Measurements from ENCODE around the gene RYR1. TPM values are rescaled to one million over a fixed set of nuclear protein-coding genes. Genes with fewer than 3 reads are reported as not detected.

The RYR1 gene
- total and polyA plus RNA-seq, 2 of the 13 experiments (the other 11 are each of a cell fraction or from before 2014, with no cell fraction given): 0.03 TPM; not detected in 1

DNA sequence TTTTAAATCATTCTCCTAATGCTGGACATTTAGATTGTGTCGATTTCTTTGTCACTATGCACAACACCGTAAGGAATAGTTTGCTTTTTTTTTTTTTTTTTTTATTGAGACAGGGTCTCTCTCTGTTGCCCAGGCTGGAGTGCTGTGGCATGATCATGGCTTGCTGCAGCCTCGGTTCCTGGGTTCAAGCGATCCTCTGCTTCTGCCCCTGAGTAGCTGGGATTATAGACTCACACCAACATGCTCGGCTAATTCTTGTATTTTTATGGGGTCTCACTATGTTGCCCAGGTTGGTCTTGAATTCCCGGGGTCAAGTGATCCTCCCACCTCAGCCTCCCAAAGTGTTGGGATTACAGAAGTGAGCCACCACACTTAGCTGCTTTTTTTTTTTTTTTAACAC, 86.5 kb downstream of the RYR1 start:
- WGBS (ENCODE audit: low lambda C conversion rate): 57% methylated on average over 6 of the region's 6 CpGs
- FAIRE-seq (no peak), DNase-seq (ENCODE audit: low spot score) (no peak), ATAC-seq (no peak)
- Histone ChIP-seq H3K4me1 (ENCODE audit: insufficient read depth, low read length) (peaks cover 8% of the 10 kb centered on the region), H4K20me1 (ENCODE audit: insufficient read depth, low read length) (no peaks in the 10 kb centered on the region), H3K79me2 (ENCODE audit: insufficient read depth, low read length) (no peaks in the 10 kb centered on the region), H3K4me2 (ENCODE audit: low read depth, low read length) (no peak overlapping the region), H3K36me3 (replicated peaks in 1 of 2; ENCODE audit: control insufficient read depth in 1 of 2, insufficient read depth in 2 of 2, low read length in 2 of 2) (no peaks in the 10 kb centered on the region), H2AFZ (ENCODE audit: low read length) (no peak overlapping the region), H3K9me3 (ENCODE audit: low read length) (no peaks in the 10 kb centered on the region), H3K27me3 (ENCODE audit: control insufficient read depth in 1 of 2, insufficient read depth in 2 of 2, low read length in 2 of 2) (peaks cover 1 to 5% of the 10 kb centered on the region in 2 experiments; a peak in 4 of 5 replicates), H3K27ac (ENCODE audit: extremely low read length, insufficient read depth, low read length) (no peak overlapping the region), H3K4me3 (replicated peaks in 1 of 3; ENCODE audit: insufficient read depth in 1 of 3, low read depth in 2 of 3, low read length in 3 of 3) (no peak overlapping the region), H3K9ac (ENCODE audit: insufficient read depth, low read depth, low read length) (no peak overlapping the region)
- TF ChIP-seq, protein P1, sequence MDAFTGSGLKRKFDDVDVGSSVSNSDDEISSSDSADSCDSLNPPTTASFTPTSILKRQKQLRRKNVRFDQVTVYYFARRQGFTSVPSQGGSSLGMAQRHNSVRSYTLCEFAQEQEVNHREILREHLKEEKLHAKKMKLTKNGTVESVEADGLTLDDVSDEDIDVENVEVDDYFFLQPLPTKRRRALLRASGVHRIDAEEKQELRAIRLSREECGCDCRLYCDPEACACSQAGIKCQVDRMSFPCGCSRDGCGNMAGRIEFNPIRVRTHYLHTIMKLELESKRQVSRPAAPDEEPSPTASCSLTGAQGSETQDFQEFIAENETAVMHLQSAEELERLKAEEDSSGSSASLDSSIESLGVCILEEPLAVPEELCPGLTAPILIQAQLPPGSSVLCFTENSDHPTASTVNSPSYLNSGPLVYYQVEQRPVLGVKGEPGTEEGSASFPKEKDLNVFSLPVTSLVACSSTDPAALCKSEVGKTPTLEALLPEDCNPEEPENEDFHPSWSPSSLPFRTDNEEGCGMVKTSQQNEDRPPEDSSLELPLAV (CRISPR knock-in tag; conservative IDR thresholded peaks at IDR 0.05; ENCODE audit: low read depth): no peak
- TF ChIP-seq ZIK1 (CRISPR knock-in tag; IDR thresholded peaks at IDR 0.05; ENCODE audit: borderline replicate concordance, low read depth) (no peak), RFX1 (IDR thresholded peaks at IDR 0.05) (no peak), GPN1 (CRISPR knock-in tag; IDR thresholded peaks at IDR 0.05; ENCODE audit: borderline replicate concordance) (no peak), NCOA1 (CRISPR knock-in tag; IDR thresholded peaks at IDR 0.05) (no peak), NR2C2 (CRISPR knock-in tag; IDR thresholded peaks at IDR 0.05; ENCODE audit: borderline replicate concordance) (no peak), HNRNPK (IDR thresholded peaks at IDR 0.05; ENCODE audit: low read depth, low read length, poor library complexity, severe bottlenecking) (no peak), DR1 (CRISPR knock-in tag; IDR thresholded peaks at IDR 0.05) (no peak)
- ChIA-PET POLR2A (no interaction called here), CTCF (ENCODE audit: low intra/inter-chr PET ratio, low total read pairs) (no interaction called here)
- intact Hi-C loops (cut with micrococcal nuclease; ENCODE audit: unreplicated experiment) (no loop called here), in situ Hi-C loops (cut with HindIII; ENCODE audit: extremely low pct_ligation_motif_present, low pct_unique_long_range_greater_than_20kb) (no loop called here)
- BruUV-seq (replicated peaks): no TSS peak

DNA sequence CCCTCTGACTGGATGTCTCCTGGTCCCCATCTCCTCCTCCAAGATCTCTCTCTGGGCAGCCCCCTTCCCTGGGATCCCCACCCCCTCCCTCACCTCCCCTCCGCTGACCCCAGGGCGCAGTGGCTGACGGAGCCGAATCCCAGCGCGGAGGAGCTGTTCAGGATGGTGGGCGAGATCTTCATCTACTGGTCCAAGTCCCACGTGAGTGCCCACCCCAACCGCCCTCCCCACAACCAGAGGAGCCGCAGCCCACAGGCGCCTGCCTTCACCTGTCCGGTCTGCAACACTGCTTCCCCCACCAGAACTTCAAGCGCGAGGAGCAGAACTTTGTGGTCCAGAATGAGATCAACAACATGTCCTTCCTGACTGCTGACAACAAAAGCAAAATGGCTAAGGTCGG, 89.4 kb downstream of the RYR1 start:
- H4K20me1 ChIP-seq (ENCODE audit: insufficient read depth, low read length): no peaks in the 10 kb centered on the region
- FAIRE-seq: no peak
- ATAC-seq: no peak
- WGBS (ENCODE audit: low lambda C conversion rate): 58% methylated on average over 8 of the region's 15 CpGs
- DNase-seq (ENCODE audit: low spot score): no peak
- no peak for TF ChIP-seq ZBTB42 (CRISPR knock-in tag; IDR thresholded peaks at IDR 0.05)
- TF ChIP-seq MEF2D (CRISPR knock-in tag; IDR thresholded peaks at IDR 0.05): no peak
- TF ChIP-seq CEBPG (CRISPR knock-in tag; IDR thresholded peaks at IDR 0.05): no peak
- TF ChIP-seq RBM22 (optimal IDR thresholded peaks at IDR 0.05; ENCODE audit: low read length): no peak
- no peak for TF ChIP-seq MAFF (IDR thresholded peaks at IDR 0.05; ENCODE audit: low read depth, low read length)
- TF ChIP-seq, protein P2, sequence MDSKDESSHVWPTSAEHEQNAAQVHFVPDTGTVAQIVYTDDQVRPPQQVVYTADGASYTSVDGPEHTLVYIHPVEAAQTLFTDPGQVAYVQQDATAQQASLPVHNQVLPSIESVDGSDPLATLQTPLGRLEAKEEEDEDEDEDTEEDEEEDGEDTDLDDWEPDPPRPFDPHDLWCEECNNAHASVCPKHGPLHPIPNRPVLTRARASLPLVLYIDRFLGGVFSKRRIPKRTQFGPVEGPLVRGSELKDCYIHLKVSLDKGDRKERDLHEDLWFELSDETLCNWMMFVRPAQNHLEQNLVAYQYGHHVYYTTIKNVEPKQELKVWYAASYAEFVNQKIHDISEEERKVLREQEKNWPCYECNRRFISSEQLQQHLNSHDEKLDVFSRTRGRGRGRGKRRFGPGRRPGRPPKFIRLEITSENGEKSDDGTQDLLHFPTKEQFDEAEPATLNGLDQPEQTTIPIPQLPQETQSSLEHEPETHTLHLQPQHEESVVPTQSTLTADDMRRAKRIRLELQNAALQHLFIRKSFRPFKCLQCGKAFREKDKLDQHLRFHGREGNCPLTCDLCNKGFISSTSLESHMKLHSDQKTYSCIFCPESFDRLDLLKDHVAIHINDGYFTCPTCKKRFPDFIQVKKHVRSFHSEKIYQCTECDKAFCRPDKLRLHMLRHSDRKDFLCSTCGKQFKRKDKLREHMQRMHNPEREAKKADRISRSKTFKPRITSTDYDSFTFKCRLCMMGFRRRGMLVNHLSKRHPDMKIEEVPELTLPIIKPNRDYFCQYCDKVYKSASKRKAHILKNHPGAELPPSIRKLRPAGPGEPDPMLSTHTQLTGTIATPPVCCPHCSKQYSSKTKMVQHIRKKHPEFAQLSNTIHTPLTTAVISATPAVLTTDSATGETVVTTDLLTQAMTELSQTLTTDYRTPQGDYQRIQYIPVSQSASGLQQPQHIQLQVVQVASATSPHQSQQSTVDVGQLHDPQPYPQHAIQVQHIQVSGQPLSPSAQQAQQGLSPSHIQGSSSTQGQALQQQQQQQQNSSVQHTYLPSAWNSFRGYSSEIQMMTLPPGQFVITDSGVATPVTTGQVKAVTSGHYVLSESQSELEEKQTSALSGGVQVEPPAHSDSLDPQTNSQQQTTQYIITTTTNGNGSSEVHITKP (CRISPR knock-in tag; IDR thresholded peaks at IDR 0.05; ENCODE audit: low read depth): no peak
- H2AFZ ChIP-seq (ENCODE audit: low read length): no peak overlapping the region
- H3K4me1 ChIP-seq (ENCODE audit: insufficient read depth, low read length): no peaks in the 10 kb centered on the region
- H3K27ac ChIP-seq (ENCODE audit: extremely low read length, insufficient read depth, low read length): no peak overlapping the region
- no TSS peak for BruUV-seq (replicated peaks)
- H3K9me3 ChIP-seq (ENCODE audit: low read length): no peaks in the 10 kb centered on the region
- no peak overlapping the region for H3K4me2 ChIP-seq (ENCODE audit: low read depth, low read length)
- H3K79me2 ChIP-seq (ENCODE audit: insufficient read depth, low read length): no peaks in the 10 kb centered on the region
- peaks cover 2 to 5% of the 10 kb centered on the region in 2 experiments; a peak in 2 of 5 replicates for H3K27me3 ChIP-seq (ENCODE audit: control insufficient read depth in 1 of 2, insufficient read depth in 2 of 2, low read length in 2 of 2)
- no peak overlapping the region for H3K9ac ChIP-seq (ENCODE audit: insufficient read depth, low read depth, low read length)
- no peak overlapping the region for H3K4me3 ChIP-seq (replicated peaks in 1 of 3; ENCODE audit: insufficient read depth in 1 of 3, low read depth in 2 of 3, low read length in 3 of 3)
- in situ Hi-C loops (cut with HindIII; ENCODE audit: extremely low pct_ligation_motif_present, low pct_unique_long_range_greater_than_20kb) (no loop called here), intact Hi-C loops (cut with micrococcal nuclease; ENCODE audit: unreplicated experiment) (no loop called here)
- H3K36me3 ChIP-seq (replicated peaks in 1 of 2; ENCODE audit: control insufficient read depth in 1 of 2, insufficient read depth in 2 of 2, low read length in 2 of 2): no peaks in the 10 kb centered on the region
- ChIA-PET POLR2A (no interaction called here), CTCF (ENCODE audit: low intra/inter-chr PET ratio, low total read pairs) (no interaction called here)
